ENCODE results near the gene NOC2L. TPM values are rescaled to one million over a fixed set of nuclear protein-coding genes. Genes with fewer than 3 reads are reported as not detected.

The NOC2L gene
- total RNA-seq, 3 donors from 2014 or later = 36.2 to 38.7 (median 38.2) TPM

- H3K4me1 ChIP-seq = peaks cover 0 to 6% of the 10 kb centered on the region in 2 donors
- no peak for DNase-seq (ENCODE audit: low spot score in 2 of 2)
- TF ChIP-seq POLR2AphosphoS5 (IDR thresholded peaks at IDR 0.05) (no peak), CTCF (IDR thresholded peaks at IDR 0.05) (no peak), POLR2A (IDR thresholded peaks at IDR 0.05) (no peak)
These were observed 44.2 kb downstream of the NOC2L start for GRCh38 chr1:914891-915280.

GRCh38 chr1:914131-914890 is 44.7 kb downstream of the NOC2L start:
- DNase-seq (ENCODE audit: low spot score in 2 of 2) = no peak
- Histone ChIP-seq H3K36me3 (no peaks in the 10 kb centered on the region), H3K4me3 (no peak overlapping the region), H3K27ac (no peak overlapping the region), H3K4me1 (peaks cover 0 to 6% of the 10 kb centered on the region in 2 donors), H3K9me3 (no peaks in the 10 kb centered on the region), H3K27me3 (peaks cover 16 to 85% of the 10 kb centered on the region in 2 donors)
- TF ChIP-seq POLR2A (IDR thresholded peaks at IDR 0.05) (no peak), CTCF (IDR thresholded peaks at IDR 0.05) (no peak), POLR2AphosphoS5 (IDR thresholded peaks at IDR 0.05) (no peak)
- intact Hi-C loops (cut with DNase I; ENCODE audit: low total_unique reads) = no loop called here

More at GRCh38 chr1:914891-915280, 44.2 kb downstream of the NOC2L start:
- H3K9me3 ChIP-seq = no peaks in the 10 kb centered on the region
- H3K4me3 ChIP-seq = no peak overlapping the region
- no peaks in the 10 kb centered on the region for H3K36me3 ChIP-seq
- H3K27ac ChIP-seq = no peak overlapping the region
- H3K27me3 ChIP-seq = peaks cover 15 to 88% of the 10 kb centered on the region in 2 donors
- intact Hi-C loops (cut with DNase I; ENCODE audit: low total_unique reads) = no loop called here

- DNase-seq (ENCODE audit: low spot score in 2 of 2) = no peak
- TF ChIP-seq CTCF (IDR thresholded peaks at IDR 0.05) (no peak), POLR2A (IDR thresholded peaks at IDR 0.05) (no peak), POLR2AphosphoS5 (IDR thresholded peaks at IDR 0.05) (no peak)
- H3K4me1 ChIP-seq = peaks cover 0 to 6% of the 10 kb centered on the region in 2 donors
- no peaks in the 10 kb centered on the region for H3K36me3 ChIP-seq
- H3K27me3 ChIP-seq = peaks cover 14 to 78% of the 10 kb centered on the region in 2 donors
- no peak overlapping the region for H3K4me3 ChIP-seq
- no peak overlapping the region for H3K27ac ChIP-seq
- intact Hi-C loops (cut with DNase I; ENCODE audit: low total_unique reads) = no loop called here
- H3K9me3 ChIP-seq = no peaks in the 10 kb centered on the region
These were observed 45.4 kb downstream of the NOC2L start for GRCh38 chr1:913491-914130.

GRCh38 chr1:912740-913301 is 46.2 kb downstream of the NOC2L start:
- intact Hi-C loops (cut with DNase I; ENCODE audit: low total_unique reads) = no loop called here
- peaks cover 14 to 70% of the 10 kb centered on the region in 2 donors for H3K27me3 ChIP-seq
- no peaks in the 10 kb centered on the region for H3K36me3 ChIP-seq
- DNase-seq (ENCODE audit: low spot score in 2 of 2) = peak in 1 of 2 donors; percentile 48
- H3K4me3 ChIP-seq = no peak overlapping the region
- H3K9me3 ChIP-seq = no peaks in the 10 kb centered on the region
- TF ChIP-seq POLR2A (IDR thresholded peaks at IDR 0.05) (no peak), CTCF (IDR thresholded peaks at IDR 0.05) (no peak), POLR2AphosphoS5 (IDR thresholded peaks at IDR 0.05) (no peak)
- no peak overlapping the region for H3K27ac ChIP-seq
- peaks cover 0 to 6% of the 10 kb centered on the region in 2 donors for H3K4me1 ChIP-seq

Data from breast epithelium (tissue), 4 donors.